Heart left ventricle (tissue), 16 donors: Measurements from ENCODE around the gene FTO. TPM values are rescaled to one million over a fixed set of nuclear protein-coding genes. Genes with fewer than 3 reads are reported as not detected.

ENCODE experiments used
- ATAC-seq, 4 donors: fragments of 200-7000 bp; cut with Tn5 transposase; one replicate each; pipeline ENCODE4 v1.9.1; 2020 to 2022; ENCODE audit warnings: moderate library complexity in 4 of 4, mild to moderate bottlenecking in 3 of 4, moderate number of reproducible peaks in 1 of 4
- DNase-seq, 5 donors: peaks; one replicate each; pipeline ENCODE4 v3.0.0-alpha.2; 2020
- H3K27ac ChIP-seq, 12 donors: fragments of 200-600 bp; sonication (generic) in 4 of 12; one replicate each; pipeline versions ENCODE4 v1.5.0 to v1.8.0; 2016 to 2022; ENCODE audit warnings: mild to moderate bottlenecking in 2 of 12
- H3K27me3 ChIP-seq, 9 donors: fragments of 200-600 bp; sonication (generic) in 2 of 9; one replicate each; pipeline versions ENCODE4 v1.5.1 to v1.8.0; 2016 to 2022; ENCODE audit warnings: mild to moderate bottlenecking in 3 of 9
- H3K36me3 ChIP-seq, 9 donors: fragments of 200-600 bp; sonication (generic) in 2 of 9; one replicate each; pipeline versions ENCODE4 v1.5.0 to v1.8.0; 2018 to 2022; ENCODE audit warnings: mild to moderate bottlenecking in 2 of 9
- H3K4me1 ChIP-seq, 12 donors: fragments of 200-600 bp; sonication (generic) in 4 of 12; one replicate each; pipeline versions ENCODE4 v1.5.0 to v1.8.0; 2016 to 2022; ENCODE audit warnings: mild to moderate bottlenecking in 3 of 12
- H3K4me3 ChIP-seq, 12 donors: fragments of 200-600 bp; sonication (generic) in 4 of 12; one replicate each; pipeline versions ENCODE4 v1.5.0 to v1.8.0; 2017 to 2022; ENCODE audit warnings: mild to moderate bottlenecking in 9 of 12, moderate library complexity in 4 of 12
- H3K9me3 ChIP-seq, 12 donors: fragments of 200-600 bp; sonication (generic) in 4 of 12; one replicate each; pipeline versions ENCODE4 v1.5.0 to v1.8.0; 2016 to 2022; ENCODE audit warnings: mild to moderate bottlenecking in 1 of 12
- POLR2A ChIP-seq, 2 donors: fragments of 450-650 bp; IDR thresholded peaks; one replicate each; pipeline ENCODE4 v1.6.1; 2017; ENCODE audit warnings: antibody characterized with exemption in 2 of 2, mild to moderate bottlenecking in 2 of 2, moderate library complexity in 2 of 2
- WGBS, 4 donors: extraction: QIAGEN DNeasy Blood & Tissue Kit in 2 of 4; methylation state at CpG; one replicate each; pipeline versions ENCODE4 v1.1.5 to v1.1.7; 2013 to 2018; 5-methylcytosine and 5-hydroxymethylcytosine counted together
- intact Hi-C, 10 donors: fragments of 100-400 bp; cut with DNase I; formaldehyde crosslinking; loops; one replicate each; pipeline versions ENCODE4 v1.11.1 to v1.14.2; 2022
- polyA plus RNA-seq, 2 donors: library from polyadenylated mRNA; stranded (reverse); fragments of 200-250 nt; gene quantifications; one replicate each; pipeline ENCODE4 v1.2.3, GENCODE V29; 2013
- total RNA-seq, 9 donors: library from RNA; depleted of rRNA in 2 of 9; stranded (reverse); fragments of >200 nt in 2 of 9; fragmentation: NEBNext Ultra II Directional in 3 of 9; extraction: Animal tissue kit (Norgen Biotek cat#: 25700) in 3 of 9; gene quantifications; one replicate each; pipeline versions ENCODE4 v1.1.0 to v1.2.4, GENCODE V29; 2016 to 2023
- TF ChIP-seq, protein P1 (sequence below), 12 donors: fragments of 200-600 bp; sonication (generic) in 4 of 12; IDR thresholded peaks; one replicate each; pipeline versions ENCODE4 v1.5.0 to v1.8.0; 2018 to 2022; ENCODE audit warnings: antibody characterized with exemption in 12 of 12, mild to moderate bottlenecking in 5 of 12
- donor health status: ischemic (EF 13 %, LVEDD 7.1; RV severe dilation, severe dysfunction).
- donor health status: healthy with polysubstance abuse.
- donor health status: DM: no; HTN: yes; CAD: no.
- donor health status: DM: no; HTN: no; CAD: no.
- donor health status: ischemic (EF 25% LVEDD 6.9; RV normal size, moderate dysfunction).
- donor health status: ischemic (EF 25% LVEDD 5.7; RV mildly dilated, moderate dysfunction).
- donor health status: healthy.
- donor health status: DM: yes; HTN: yes; CAD: no.
- donor health status: ischemic (EF 35%, LVEDD 5.7; RV mildly dilated, moderate dysfunction).
- donor health status: nonischemic (EF 11% LVEDD 7.7; RV severe dilation, severe dysfunction).
- donor health status: DM: yes; HTN: yes; CAD: no.
- donor health status: PGD.
- donor health status: ischemic (EF 29% LVEDD 5.4; RV normal size, mild dysfunction).
- donor health status: nonischemic (EF 23%, LVEDD 6.1; RV moderate dilation, normal function).

Gene FTO
- total and polyA plus RNA-seq, 11 donors = 11.8 to 105 (median 86.8) TPM

DNA sequence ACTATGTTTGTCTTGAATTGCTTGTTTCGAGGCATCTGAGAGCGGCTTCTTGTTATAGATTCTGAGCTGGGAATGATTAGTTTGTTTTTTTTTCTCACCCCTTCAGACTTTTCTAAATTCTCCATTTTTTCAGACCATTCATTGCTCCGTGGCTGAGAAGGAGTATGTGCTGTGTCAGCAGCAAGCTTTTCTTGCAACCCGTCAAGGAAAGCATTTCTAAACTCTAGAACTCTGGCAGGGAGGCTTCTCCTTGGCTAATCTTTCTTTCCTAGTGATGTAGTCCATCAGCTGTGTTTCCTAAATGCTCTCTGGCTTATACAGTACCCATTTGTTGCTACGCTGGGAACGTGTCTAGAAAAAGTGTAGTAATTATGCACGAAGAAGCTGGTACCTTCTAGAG is 133.5 kb downstream of the FTO start:
- H3K9me3 ChIP-seq = peaks cover 0 to 5% (median 0%) of the 10 kb centered on the region in 12 donors
- no peaks in the 10 kb centered on the region for H3K27me3 ChIP-seq
- 84 to 94% (median 91%) methylated on average over 7 of the region's 7 CpGs for WGBS, 4 donors
- H3K4me1 ChIP-seq = peaks cover 0 to 4% (median 0%) of the 10 kb centered on the region in 12 donors
- DNase-seq (no peak), ATAC-seq (no peak)
- TF ChIP-seq, protein P1, sequence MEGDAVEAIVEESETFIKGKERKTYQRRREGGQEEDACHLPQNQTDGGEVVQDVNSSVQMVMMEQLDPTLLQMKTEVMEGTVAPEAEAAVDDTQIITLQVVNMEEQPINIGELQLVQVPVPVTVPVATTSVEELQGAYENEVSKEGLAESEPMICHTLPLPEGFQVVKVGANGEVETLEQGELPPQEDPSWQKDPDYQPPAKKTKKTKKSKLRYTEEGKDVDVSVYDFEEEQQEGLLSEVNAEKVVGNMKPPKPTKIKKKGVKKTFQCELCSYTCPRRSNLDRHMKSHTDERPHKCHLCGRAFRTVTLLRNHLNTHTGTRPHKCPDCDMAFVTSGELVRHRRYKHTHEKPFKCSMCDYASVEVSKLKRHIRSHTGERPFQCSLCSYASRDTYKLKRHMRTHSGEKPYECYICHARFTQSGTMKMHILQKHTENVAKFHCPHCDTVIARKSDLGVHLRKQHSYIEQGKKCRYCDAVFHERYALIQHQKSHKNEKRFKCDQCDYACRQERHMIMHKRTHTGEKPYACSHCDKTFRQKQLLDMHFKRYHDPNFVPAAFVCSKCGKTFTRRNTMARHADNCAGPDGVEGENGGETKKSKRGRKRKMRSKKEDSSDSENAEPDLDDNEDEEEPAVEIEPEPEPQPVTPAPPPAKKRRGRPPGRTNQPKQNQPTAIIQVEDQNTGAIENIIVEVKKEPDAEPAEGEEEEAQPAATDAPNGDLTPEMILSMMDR (IDR thresholded peaks at IDR 0.05) = no peak
- TF ChIP-seq POLR2A (IDR thresholded peaks at IDR 0.05) = no peak
- H3K27ac ChIP-seq = no peak overlapping the region
- intact Hi-C loops = no loop called here
- H3K4me3 ChIP-seq = no peak overlapping the region
- peaks cover 0 to 7% (median 0%) of the 10 kb centered on the region in 9 donors for H3K36me3 ChIP-seq

DNA sequence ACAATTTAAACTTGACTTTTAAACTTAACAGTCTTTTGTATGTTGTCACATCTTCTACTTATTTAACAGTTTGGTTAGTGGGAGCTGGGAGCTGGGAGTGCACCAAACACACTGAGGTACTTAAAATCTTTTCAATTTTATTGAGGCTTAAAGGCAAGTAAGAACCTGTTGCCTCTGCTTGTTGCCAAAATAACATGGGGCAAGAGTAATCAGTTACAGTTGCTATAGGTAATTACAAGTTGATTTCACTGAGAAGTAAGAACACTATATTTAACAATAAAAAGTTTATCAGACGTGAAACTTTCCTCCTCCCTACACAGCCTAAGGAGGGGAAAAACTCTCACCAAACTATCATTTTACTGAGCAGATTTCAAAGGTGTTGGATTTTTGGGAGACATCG is 135.2 kb downstream of the FTO start:
- 93 to 96% (median 96%) methylated on average over 2 of the region's 2 CpGs for WGBS, 4 donors
- no peak for ATAC-seq

DNA sequence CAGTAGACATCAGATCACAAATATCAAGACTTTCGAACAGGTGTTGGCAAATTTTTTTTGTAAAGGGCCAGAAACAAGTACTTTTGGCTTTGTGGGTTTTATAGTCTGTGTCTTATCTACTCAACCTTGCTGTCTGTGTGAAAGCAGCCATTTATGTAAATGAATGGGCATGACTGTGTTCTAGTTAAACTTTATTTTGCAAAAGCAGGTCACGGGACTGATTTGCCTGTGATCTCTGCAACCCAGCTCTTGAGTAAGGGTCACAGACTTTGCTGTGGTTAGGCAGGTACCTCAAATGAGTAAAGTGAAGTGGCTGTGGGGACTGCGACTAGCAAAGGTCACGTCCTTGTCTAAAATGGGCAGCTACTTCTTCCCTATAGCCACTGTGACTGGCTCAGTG is 136.5 kb downstream of the FTO start:
- DNase-seq (no peak), ATAC-seq (no peak)
- Histone ChIP-seq H3K9me3 (no peaks in the 10 kb centered on the region), H3K4me1 (peaks cover 0 to 4% (median 0%) of the 10 kb centered on the region in 12 donors), H3K4me3 (no peak overlapping the region), H3K27me3 (no peaks in the 10 kb centered on the region), H3K27ac (no peak overlapping the region), H3K36me3 (peaks cover 0 to 22% (median 9%) of the 10 kb centered on the region in 9 donors)
- TF ChIP-seq, protein P1 (IDR thresholded peaks at IDR 0.05) = no peak
- TF ChIP-seq POLR2A (IDR thresholded peaks at IDR 0.05) = no peak
- intact Hi-C loops = no loop called here
- 68 to 81% (median 72%) methylated on average over 4 of the region's 4 CpGs for WGBS, 4 donors

More for the DNA sequence above, 135.2 kb downstream of the FTO start:
- intact Hi-C loops = no loop called here
- TF ChIP-seq, protein P1 (IDR thresholded peaks at IDR 0.05) = no peak
- TF ChIP-seq POLR2A (IDR thresholded peaks at IDR 0.05) = no peak
- Histone ChIP-seq H3K27ac (no peak overlapping the region), H3K36me3 (peaks cover 0 to 9% (median 2%) of the 10 kb centered on the region in 9 donors), H3K4me3 (no peak overlapping the region), H3K4me1 (peaks cover 0 to 4% (median 0%) of the 10 kb centered on the region in 12 donors), H3K9me3 (no peaks in the 10 kb centered on the region), H3K27me3 (no peaks in the 10 kb centered on the region)
- DNase-seq = no peak

DNA sequence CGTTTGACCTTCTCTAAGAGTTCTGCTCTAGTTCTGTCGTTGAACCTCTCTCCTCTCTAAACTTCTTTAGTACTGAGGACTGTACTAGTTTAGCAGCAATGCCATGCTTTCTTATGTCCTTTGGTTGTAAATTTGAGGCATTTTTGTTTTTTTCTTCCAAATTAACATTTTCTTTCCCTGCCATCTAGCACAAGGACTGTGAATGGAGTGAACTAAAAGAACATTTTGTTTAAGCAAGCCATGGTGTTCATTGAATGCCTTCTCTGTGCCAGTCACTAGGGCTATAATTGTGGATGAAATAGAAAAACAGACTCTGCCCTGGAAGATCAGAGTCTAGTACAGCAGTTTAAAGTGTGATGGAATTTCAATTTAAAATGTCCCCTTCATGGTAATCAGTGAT is 137.9 kb downstream of the FTO start:
- 40 to 62% (median 49%) methylated on average over 2 of the region's 2 CpGs for WGBS, 4 donors
- Histone ChIP-seq H3K4me1 (peaks cover 0 to 4% (median 0%) of the 10 kb centered on the region in 12 donors), H3K27ac (no peak overlapping the region), H3K27me3 (no peaks in the 10 kb centered on the region), H3K4me3 (no peak overlapping the region), H3K36me3 (peaks cover 0 to 27% (median 9%) of the 10 kb centered on the region in 9 donors), H3K9me3 (no peaks in the 10 kb centered on the region)
- TF ChIP-seq, protein P1 (IDR thresholded peaks at IDR 0.05) = no peak
- TF ChIP-seq POLR2A (IDR thresholded peaks at IDR 0.05) = no peak
- intact Hi-C loops = no loop called here
- no peak for DNase-seq
- ATAC-seq = no peak
